K562 (cell line): ENCODE measurements around the gene TECPR2. TPM values are rescaled to one million over a fixed set of nuclear protein-coding genes. Genes with fewer than 3 reads are reported as not detected.

ENCODE experiments used
- ATAC-seq: fragments of 200-7000 bp; cut with Tn5 transposase; 3 replicates; pipeline ENCODE4 v1.9.1; 2020; ENCODE audit warnings: moderate library complexity
- BruUV-seq: library from RNA; stranded (reverse); fragments of 400-500 nt; replicated peaks from 2 replicates; lab custom pipeline; 2021; lab: Mats Ljungman, UMichigan
- CTCF ChIA-PET: fragments of 300-600 bp; formaldehyde crosslinking; extraction: SDS; loops from one replicate; lab custom pipeline; 2021; ENCODE audit warnings: low intra/inter-chr PET ratio; lab: Yijun Ruan, JAX
- POLR2A ChIA-PET: fragments of 300-600, 350-650 bp; sonication (Branson Sonifier 250); formaldehyde crosslinking; extraction: SDS; loops from one replicate; lab custom pipeline; 2021; ENCODE audit warnings: antibody characterized with exemption, inconsistent platforms; lab: Yijun Ruan, JAX
- DNase-seq, 4 experiments: peaks; one replicate each; pipeline versions ENCODE4 v3.0.0 to v3.0.0-alpha.2; 2011 to 2018; ENCODE audit warnings: low spot score in 3 of 4, mixed read lengths in 3 of 4; ENCODE audit errors: extremely low read depth in 1 of 4
- FAIRE-seq: peaks from 2 replicates; lab custom pipeline; 2011; peaks lifted over from hg19 to GRCh38; lab: Jason Lieb, UNC
- H2AFZ ChIP-seq: 2 replicates; pipeline ENCODE4 v1.6.0; 2011; ENCODE audit warnings: low read depth, low read length, control low read depth, inconsistent platforms
- H3K27ac ChIP-seq: fragments of 200-600 bp; 3 replicates; pipeline ENCODE4 v1.8.0; 2011; ENCODE audit warnings: low read depth, mild to moderate bottlenecking, control low read depth, inconsistent platforms, low read length, moderate library complexity, mixed read lengths; ENCODE audit errors: extremely low read depth
- H3K27me3 ChIP-seq, 2 experiments: fragments of 300-600 bp in 1 of 2; 2 replicates in 1 of 2; 3 replicates in 1 of 2; pipeline versions ENCODE4 v1.6.0 to v1.8.0; 2011; ENCODE audit warnings: inconsistent platforms in 2 of 2, low read length in 2 of 2, mild to moderate bottlenecking in 1 of 2, mixed read lengths in 1 of 2, moderate library complexity in 1 of 2; ENCODE audit not compliant: control insufficient read depth in 2 of 2, insufficient read depth in 2 of 2
- H3K36me3 ChIP-seq: fragments of 300-600 bp; 3 replicates; pipeline ENCODE4 v1.8.0; 2011; ENCODE audit warnings: mild to moderate bottlenecking, low read length, inconsistent platforms; ENCODE audit not compliant: control insufficient read depth, insufficient read depth
- H3K4me1 ChIP-seq, 2 experiments: fragments of 200-600 bp in 1 of 2; replicated peaks in 1 of 2; 2 replicates in 1 of 2; 3 replicates in 1 of 2; pipeline versions ENCODE4 v1.5.1 to v1.8.0; 2011; ENCODE audit warnings: inconsistent platforms in 2 of 2, low read length in 2 of 2, mild to moderate bottlenecking in 1 of 2, mixed read lengths in 1 of 2, moderate library complexity in 1 of 2; ENCODE audit not compliant: control insufficient read depth in 2 of 2, insufficient read depth in 2 of 2
- H3K4me2 ChIP-seq: 2 replicates; pipeline ENCODE4 v1.6.1; 2011; ENCODE audit warnings: low read length, control low read depth, inconsistent platforms, mixed read lengths; ENCODE audit not compliant: insufficient read depth
- H3K4me3 ChIP-seq: fragments of 200-600 bp; sonication (generic), shearing (Covaris generic); 2 replicates; pipeline ENCODE4 v1.5.1; 2016; ENCODE audit warnings: control low read depth, inconsistent platforms
- H3K79me2 ChIP-seq: fragments of 200-600 bp; 3 replicates; pipeline ENCODE4 v1.8.0; 2011; ENCODE audit warnings: low read length, inconsistent platforms; ENCODE audit not compliant: control insufficient read depth, insufficient read depth
- H3K9ac ChIP-seq, 2 experiments: 2 replicates each; pipeline versions ENCODE4 v1.6.0 to v1.6.1; 2011; ENCODE audit warnings: low read depth in 2 of 2, low read length in 2 of 2, control low read depth in 1 of 2, inconsistent platforms in 1 of 2, mild to moderate bottlenecking in 1 of 2, mixed read lengths in 1 of 2; ENCODE audit not compliant: insufficient read depth in 1 of 2
- H3K9me1 ChIP-seq: one replicate; pipeline ENCODE4 v1.6.0; 2011; ENCODE audit warnings: inconsistent platforms, mild to moderate bottlenecking, low read length, moderate library complexity; ENCODE audit not compliant: control insufficient read depth, insufficient read depth
- H3K9me3 ChIP-seq: replicated peaks from 2 replicates; pipeline ENCODE4 v1.5.1; 2011; ENCODE audit warnings: low read depth, low read length, inconsistent platforms; ENCODE audit not compliant: control insufficient read depth, insufficient read depth
- H4K20me1 ChIP-seq: replicated peaks from 2 replicates; pipeline ENCODE4 v1.6.1; 2011; ENCODE audit warnings: low read length, inconsistent platforms, mixed read lengths; ENCODE audit not compliant: control insufficient read depth, insufficient read depth
- C11orf30 ChIP-seq: fragments of 450-650 bp; IDR thresholded peaks from 2 replicates; pipeline ENCODE4 v1.6.1; 2016; ENCODE audit warnings: low read depth, mild to moderate bottlenecking
- CXXC5 ChIP-seq: fragments of 250-450 bp; sonication (Bioruptor Pico); IDR thresholded peaks from 2 replicates; pipeline ENCODE4 v1.8.0; 2022; ENCODE audit warnings: inconsistent platforms, mild to moderate bottlenecking, moderate library complexity
- E2F3 ChIP-seq: fragments of 250-450 bp; sonication (Bioruptor Pico); IDR thresholded peaks from 2 replicates; pipeline ENCODE4 v1.4.0; 2020; ENCODE audit warnings: mild to moderate bottlenecking
- HIVEP1 ChIP-seq: fragments of 250-450 bp; sonication (Bioruptor Pico); IDR thresholded peaks from 2 replicates; pipeline ENCODE4 v1.4.0; 2020; ENCODE audit warnings: mild to moderate bottlenecking
- NBN ChIP-seq: fragments of 450-650 bp; IDR thresholded peaks from 2 replicates; pipeline ENCODE4 v1.6.1; 2016; ENCODE audit warnings: low read depth, mild to moderate bottlenecking
- POLR3G ChIP-seq: IDR thresholded peaks from 2 replicates; pipeline ENCODE4 v1.6.1; 2011; ENCODE audit not compliant: insufficient read length, insufficient replicate concordance; ENCODE audit errors: extremely low read depth
- RFX7 ChIP-seq: fragments of 250-450 bp; sonication (Bioruptor Pico); IDR thresholded peaks from 2 replicates; pipeline ENCODE4 v1.5.1; 2021; ENCODE audit warnings: mild to moderate bottlenecking
- SIRT6 ChIP-seq: IDR thresholded peaks from one replicate; pipeline ENCODE4 v1.6.1; 2012; ENCODE audit warnings: low read depth, mild to moderate bottlenecking, control low read depth, inconsistent platforms, low read length, moderate library complexity
- SMARCA4 ChIP-seq: fragments of 450-650 bp; IDR thresholded peaks from 2 replicates; pipeline ENCODE4 v1.6.1; 2016
- SNRNP70 ChIP-seq: fragments of 200-400 bp; formaldehyde crosslinking; optimal IDR thresholded peaks from 2 replicates; pipeline ENCODE3; 2017; ENCODE audit warnings: low read depth, low read length
- ZFP1 ChIP-seq: fragments of 450-650 bp; formaldehyde crosslinking; IDR thresholded peaks from 2 replicates; pipeline ENCODE4 v1.4.0; 2020; ENCODE audit warnings: mild to moderate bottlenecking, mixed read lengths
- ZNF274 ChIP-seq: IDR thresholded peaks from 2 replicates; pipeline ENCODE4 v1.6.1; 2011; ENCODE audit warnings: low read depth, mild to moderate bottlenecking, low read length, moderate library complexity, borderline replicate concordance
- ZNF384 ChIP-seq: IDR thresholded peaks from 2 replicates; pipeline ENCODE4 v1.6.1; 2012; ENCODE audit warnings: low read depth, low read length, improper control_type of control experiment
- ZNF57 ChIP-seq: fragments of 450-650 bp; formaldehyde crosslinking; IDR thresholded peaks from 2 replicates; pipeline ENCODE4 v1.4.0; 2020; ENCODE audit warnings: mild to moderate bottlenecking, moderate library complexity
- WGBS: fragments of 100-300 bp; shearing (Covaris generic); methylation state at CpG from one replicate; pipeline ENCODE4 v1.1.6; 2016; ENCODE audit warnings: low coverage, mixed read lengths; ENCODE audit not compliant: insufficient coverage; ENCODE audit errors: missing lambda C conversion rate; 5-methylcytosine and 5-hydroxymethylcytosine counted together
- in situ Hi-C: fragments of 300-500 bp; cut with MboI; formaldehyde crosslinking; loops from 4 replicates; pipeline ENCODE4 v1.15.0; 2018; ENCODE audit warnings: inconsistent platforms, mixed read lengths
- intact Hi-C: fragments of 100-400 bp; cut with micrococcal nuclease; formaldehyde crosslinking; loops from 2 replicates; pipeline ENCODE4 v1.14.2; 2022
- polyA plus RNA-seq, 8 experiments: library from polyadenylated mRNA; depleted of rRNA in 4 of 8; stranded (reverse) in 5 of 8; unstranded in 3 of 8; fragments of >200 nt; fragmentation: Nextera tagmentation in 2 of 8; fragmentation: Illumina TruSeq in 1 of 8; extraction: Ambion mirVana in 2 of 8; extraction: Trizol in 1 of 8; gene quantifications; 2 replicates each; pipeline versions ENCODE4 v1.2.1 to v1.2.3, GENCODE V29; 2011 to 2014; ENCODE audit warnings: inconsistent platforms in 1 of 8, missing spikeins in 1 of 8
- total RNA-seq, 7 experiments: library from RNA; depleted of rRNA in 6 of 7; stranded (reverse); fragments of >200 nt in 6 of 7; fragmentation: Illumina TruSeq in 2 of 7; extraction: Trizol in 2 of 7; gene quantifications; 2 replicates each; pipeline versions ENCODE4 v1.2.1 to v1.2.3, GENCODE V29; 2011 to 2021; ENCODE audit warnings: low replicate concordance in 1 of 7
- TF ChIP-seq, protein P1 (sequence below): fragments of 250-450 bp; sonication (Bioruptor Pico); IDR thresholded peaks from 2 replicates; pipeline ENCODE4 v1.5.0; 2021; ENCODE audit warnings: mild to moderate bottlenecking, borderline replicate concordance
- TF ChIP-seq, protein P2 (sequence below): fragments of 250-450 bp; sonication (Bioruptor Pico); IDR thresholded peaks from 2 replicates; pipeline ENCODE4 v1.8.0; 2021; ENCODE audit warnings: moderate library complexity, mild to moderate bottlenecking, inconsistent platforms

Gene TECPR2
- total and polyA plus RNA-seq, 9 of the 15 experiments (the other 6 are each of a cell fraction or from before 2014, with no cell fraction given) = 0.04 to 3.0 (median 0.83) TPM

GRCh38 chr14:102445641-102446040 is 82.9 kb downstream of the TECPR2 start:
- POLR2A ChIA-PET = interaction anchor here (1.0 kb wide), 1 partner anchor 10 kb away, joined by 3 read pairs; no protein-coding TSS in a partner anchor
- ATAC-seq = no peak
- Histone ChIP-seq H3K4me2 (no peak overlapping the region), H3K9me3 (no peaks in the 10 kb centered on the region), H4K20me1 (no peaks in the 10 kb centered on the region), H3K36me3 (no peaks in the 10 kb centered on the region)
- 37% methylated on average over 13 of the region's 15 CpGs for WGBS
- TF ChIP-seq RFX7 (CRISPR knock-in tag) (no peak), ZNF384 (no peak), SNRNP70 (no peak), SIRT6 (no peak), E2F3 (CRISPR knock-in tag) (no peak), NBN (no peak), ZFP1 (CRISPR knock-in tag) (no peak), HIVEP1 (no peak), C11orf30 (no peak), POLR3G (no peak), ZNF57 (CRISPR knock-in tag) (no peak), ZNF274 (no peak), SMARCA4 (no peak), CXXC5 (CRISPR knock-in tag) (no peak)
- TF ChIP-seq, protein P1, sequence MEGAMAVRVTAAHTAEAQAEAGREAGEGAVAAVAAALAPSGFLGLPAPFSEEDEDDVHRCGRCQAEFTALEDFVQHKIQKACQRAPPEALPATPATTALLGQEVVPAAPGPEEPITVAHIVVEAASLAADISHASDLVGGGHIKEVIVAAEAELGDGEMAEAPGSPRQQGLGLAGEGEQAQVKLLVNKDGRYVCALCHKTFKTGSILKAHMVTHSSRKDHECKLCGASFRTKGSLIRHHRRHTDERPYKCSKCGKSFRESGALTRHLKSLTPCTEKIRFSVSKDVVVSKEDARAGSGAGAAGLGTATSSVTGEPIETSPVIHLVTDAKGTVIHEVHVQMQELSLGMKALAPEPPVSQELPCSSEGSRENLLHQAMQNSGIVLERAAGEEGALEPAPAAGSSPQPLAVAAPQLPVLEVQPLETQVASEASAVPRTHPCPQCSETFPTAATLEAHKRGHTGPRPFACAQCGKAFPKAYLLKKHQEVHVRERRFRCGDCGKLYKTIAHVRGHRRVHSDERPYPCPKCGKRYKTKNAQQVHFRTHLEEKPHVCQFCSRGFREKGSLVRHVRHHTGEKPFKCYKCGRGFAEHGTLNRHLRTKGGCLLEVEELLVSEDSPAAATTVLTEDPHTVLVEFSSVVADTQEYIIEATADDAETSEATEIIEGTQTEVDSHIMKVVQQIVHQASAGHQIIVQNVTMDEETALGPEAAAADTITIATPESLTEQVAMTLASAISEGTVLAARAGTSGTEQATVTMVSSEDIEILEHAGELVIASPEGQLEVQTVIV = no peak
- TF ChIP-seq, protein P2, sequence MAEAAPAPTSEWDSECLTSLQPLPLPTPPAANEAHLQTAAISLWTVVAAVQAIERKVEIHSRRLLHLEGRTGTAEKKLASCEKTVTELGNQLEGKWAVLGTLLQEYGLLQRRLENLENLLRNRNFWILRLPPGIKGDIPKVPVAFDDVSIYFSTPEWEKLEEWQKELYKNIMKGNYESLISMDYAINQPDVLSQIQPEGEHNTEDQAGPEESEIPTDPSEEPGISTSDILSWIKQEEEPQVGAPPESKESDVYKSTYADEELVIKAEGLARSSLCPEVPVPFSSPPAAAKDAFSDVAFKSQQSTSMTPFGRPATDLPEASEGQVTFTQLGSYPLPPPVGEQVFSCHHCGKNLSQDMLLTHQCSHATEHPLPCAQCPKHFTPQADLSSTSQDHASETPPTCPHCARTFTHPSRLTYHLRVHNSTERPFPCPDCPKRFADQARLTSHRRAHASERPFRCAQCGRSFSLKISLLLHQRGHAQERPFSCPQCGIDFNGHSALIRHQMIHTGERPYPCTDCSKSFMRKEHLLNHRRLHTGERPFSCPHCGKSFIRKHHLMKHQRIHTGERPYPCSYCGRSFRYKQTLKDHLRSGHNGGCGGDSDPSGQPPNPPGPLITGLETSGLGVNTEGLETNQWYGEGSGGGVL = no peak
- TF ChIP-seq, all 486 proteins: peak for 0
- Histone ChIP-seq H3K9ac (no peak overlapping the region), H3K27me3 (no peaks in the 10 kb centered on the region), H3K9me1 (no peaks in the 10 kb centered on the region), H3K79me2 (no peaks in the 10 kb centered on the region), H3K4me3 (no peak overlapping the region), H3K27ac (no peak overlapping the region), H2AFZ (no peak overlapping the region), H3K4me1 (no peaks in the 10 kb centered on the region; a peak in 1 of 5 replicates)
- FAIRE-seq (no peak), DNase-seq (no peak)
- intact Hi-C loops (no loop called here), in situ Hi-C loops (no loop called here)
- BruUV-seq = no TSS peak
- CTCF ChIA-PET = no interaction called here
